HepG2 (cell line): ENCODE measurements around the gene ARHGAP15.

Experiments used
- CTCF ChIP-seq: sonication (generic); formaldehyde crosslinking; IDR thresholded peaks from 2 replicates; pipeline ENCODE4 v1.5.0; 2020; ENCODE audit warnings: mild to moderate bottlenecking, missing genetic modification reagents, moderate library complexity
- ETV6 ChIP-seq: sonication (generic); formaldehyde crosslinking; conservative IDR thresholded peaks from 2 replicates; pipeline ENCODE4 v1.4.0; 2020; ENCODE audit warnings: missing genetic modification reagents
- IKZF1 ChIP-seq: fragments of 450-650 bp; IDR thresholded peaks from 2 replicates; pipeline ENCODE4 v1.7.1; 2016
- NFIC ChIP-seq: IDR thresholded peaks from 2 replicates; pipeline ENCODE4 v1.6.1; 2012; ENCODE audit warnings: mild to moderate bottlenecking, low read length, inconsistent platforms
- ZNF232 ChIP-seq: sonication (generic); formaldehyde crosslinking; IDR thresholded peaks from 2 replicates; pipeline ENCODE4 v1.4.0; 2020; ENCODE audit warnings: missing genetic modification reagents, borderline replicate concordance

- TF ChIP-seq IKZF1 (no peak), ZNF232 (CRISPR knock-in tag) (no peak), ETV6 (no peak), CTCF (CRISPR knock-in tag) (no peak), NFIC (no peak)
Observed at GRCh38 chr2:143471550-143471949, 342.3 kb downstream of the ARHGAP15 start.
